B cell (primary cell): ENCODE measurements around the gene ENG.
A peak's percentile ranks its signal among the peaks of the same experiment; 100 is the strongest.
"Not testable (repeated sequence)": the region's sequence is repeated elsewhere in the genome, so short reads cannot be mapped to it uniquely, and the experiment has no call there.

Experiments used
- CTCF ChIP-seq: fragments of 200-600 bp; IDR thresholded peaks from one replicate; pipeline ENCODE4 v1.8.0; 2022; ENCODE audit warnings: antibody characterized with exemption, mild to moderate bottlenecking
- EZH2 ChIP-seq: IDR thresholded peaks from 2 replicates; pipeline ENCODE4 v1.6.1; 2012; ENCODE audit warnings: borderline replicate concordance, low read depth, mild to moderate bottlenecking, moderate library complexity, low read length; ENCODE audit not compliant: insufficient read depth, poor library complexity, severe bottlenecking

GRCh38 chr9:127870153-127870491 lies 15.7 kb upstream of the ENG start:
- TF ChIP-seq CTCF, result peak; percentile 41
- not testable (repeated sequence) for TF ChIP-seq EZH2
